H1 (cell line): ENCODE data around the gene CIBAR2. TPM values are rescaled to one million over a fixed set of nuclear protein-coding genes. Genes with fewer than 3 reads are reported as not detected.

Experiments
- CTCF ChIA-PET: fragments of 300-600 bp; sonication (Branson Sonifier 250); formaldehyde crosslinking; loops from one replicate; lab custom pipeline; 2021; ENCODE audit not compliant: partially characterized antibody; lab: Charles Lee
- POLR2A ChIA-PET: fragments of 300-600 bp; sonication (Branson Sonifier 250); formaldehyde crosslinking; loops from one replicate; lab custom pipeline; 2021; ENCODE audit warnings: inconsistent platforms; ENCODE audit not compliant: partially characterized antibody; lab: Charles Lee
- DNase-seq, 2 experiments: peaks; one replicate each; pipeline versions ENCODE4 v3.0.0 to v3.0.0-alpha.2; 2010 to 2022; ENCODE audit warnings: low spot score in 2 of 2, low read depth in 1 of 2, mixed read lengths in 1 of 2
- FAIRE-seq: peaks from 2 replicates; lab custom pipeline; 2011; peaks lifted over from hg19 to GRCh38; lab: Jason Lieb, UNC
- H2AFZ ChIP-seq: 2 replicates; pipeline ENCODE4 v1.8.1; 2012; ENCODE audit warnings: low read length, inconsistent platforms
- H2AK5ac ChIP-seq: 2 replicates; pipeline ENCODE4 v1.6.1; 2013; ENCODE audit warnings: low read depth, low read length
- H2BK120ac ChIP-seq: replicated peaks from 2 replicates; pipeline ENCODE3; 2013; ENCODE audit warnings: low read depth, low read length, inconsistent platforms
- H2BK12ac ChIP-seq: 2 replicates; pipeline ENCODE4 v1.6.1; 2013; ENCODE audit warnings: low read depth, low read length
- H2BK15ac ChIP-seq: 2 replicates; pipeline ENCODE4 v1.6.1; 2013; ENCODE audit warnings: low read length
- H2BK20ac ChIP-seq: 2 replicates; pipeline ENCODE4 v1.6.1; 2013; ENCODE audit warnings: low read length
- H2BK5ac ChIP-seq: 2 replicates; pipeline ENCODE4 v1.6.1; 2013; ENCODE audit warnings: low read depth, low read length
- H3K14ac ChIP-seq: 2 replicates; pipeline ENCODE4 v1.6.1; 2013; ENCODE audit warnings: inconsistent platforms; ENCODE audit not compliant: insufficient read length
- H3K18ac ChIP-seq: 2 replicates; pipeline ENCODE4 v1.6.1; 2013; ENCODE audit warnings: low read length; ENCODE audit errors: extremely low read depth
- H3K23ac ChIP-seq: 2 replicates; pipeline ENCODE4 v1.6.1; 2013; ENCODE audit warnings: inconsistent platforms; ENCODE audit not compliant: insufficient read length
- H3K23me2 ChIP-seq: 2 replicates; pipeline ENCODE4 v1.6.1; 2013; ENCODE audit warnings: low read depth, low read length
- H3K27ac ChIP-seq: 2 replicates; pipeline ENCODE4 v1.6.1; 2011; ENCODE audit warnings: low read depth, low read length, inconsistent platforms
- H3K27me3 ChIP-seq, 4 experiments: replicated peaks in 1 of 4; 1 replicate in 1 of 4; 2 replicates in 3 of 4; pipeline versions ENCODE4 v1.6.1 to v1.8.1; 2011 to 2013; ENCODE audit warnings: low read length in 3 of 4, mild to moderate bottlenecking in 3 of 4, inconsistent platforms in 2 of 4, mixed read lengths in 2 of 4, moderate library complexity in 1 of 4; ENCODE audit not compliant: control insufficient read depth in 3 of 4, insufficient read depth in 3 of 4; ENCODE audit errors: extremely low read depth in 1 of 4
- H3K36me3 ChIP-seq, 4 experiments: 2 replicates each; pipeline versions ENCODE4 v1.6.1 to v1.8.1; 2011 to 2013; ENCODE audit warnings: mild to moderate bottlenecking in 4 of 4, low read length in 3 of 4, moderate library complexity in 2 of 4, control low read depth in 1 of 4, inconsistent platforms in 1 of 4; ENCODE audit not compliant: insufficient read depth in 4 of 4, control insufficient read depth in 2 of 4
- H3K4ac ChIP-seq: replicated peaks from 2 replicates; pipeline ENCODE3; 2013; ENCODE audit warnings: low read length, low read depth, mixed read lengths, inconsistent platforms; ENCODE audit not compliant: insufficient read length
- H3K4me1 ChIP-seq, 4 experiments: replicated peaks in 1 of 4; 1 replicate in 1 of 4; 2 replicates in 3 of 4; pipeline versions ENCODE4 v1.6.1 to v1.8.1; 2011 to 2013; ENCODE audit warnings: low read length in 3 of 4, inconsistent platforms in 2 of 4, mixed read lengths in 1 of 4; ENCODE audit not compliant: insufficient read depth in 4 of 4, control insufficient read depth in 3 of 4
- H3K4me2 ChIP-seq, 2 experiments: 2 replicates each; pipeline versions ENCODE4 v1.6.1 to v1.8.1; 2011 to 2013; ENCODE audit warnings: low read depth in 2 of 2, low read length in 2 of 2, control low read depth in 1 of 2, inconsistent platforms in 1 of 2, mild to moderate bottlenecking in 1 of 2; ENCODE audit not compliant: insufficient read depth in 1 of 2
- H3K4me3 ChIP-seq, 4 experiments: fragments of 200-600, 300-600 bp in 1 of 4; sonication (generic), shearing (Covaris generic), sonication (Bioruptor Twin) in 1 of 4; 2 replicates each; pipeline versions ENCODE4 v1.5.1 to v1.8.1; 2011 to 2016; ENCODE audit warnings: low read length in 4 of 4, low read depth in 3 of 4, control low read depth in 2 of 4, inconsistent platforms in 2 of 4, mild to moderate bottlenecking in 2 of 4, mixed read lengths in 1 of 4, moderate library complexity in 1 of 4; ENCODE audit not compliant: insufficient read depth in 2 of 4; ENCODE audit errors: extremely low read depth in 1 of 4
- H3K56ac ChIP-seq: replicated peaks from 2 replicates; pipeline ENCODE3; 2013; ENCODE audit warnings: low read depth, mild to moderate bottlenecking, mixed read lengths, low read length, inconsistent platforms; ENCODE audit not compliant: insufficient read length
- H3K79me1 ChIP-seq: 2 replicates; pipeline ENCODE4 v1.6.1; 2013; ENCODE audit warnings: low read depth, low read length, control low read depth
- H3K79me2 ChIP-seq, 2 experiments: 2 replicates each; pipeline versions ENCODE4 v1.6.1 to v1.8.1; 2012 to 2013; ENCODE audit warnings: low read length in 2 of 2, mild to moderate bottlenecking in 2 of 2, inconsistent platforms in 1 of 2; ENCODE audit not compliant: insufficient read depth in 2 of 2, control insufficient read depth in 1 of 2
- H3K9ac ChIP-seq, 4 experiments: replicated peaks in 1 of 4; 1 replicate in 1 of 4; 2 replicates in 3 of 4; pipeline versions ENCODE4 v1.6.1 to v1.8.1; 2011 to 2013; ENCODE audit warnings: low read depth in 3 of 4, low read length in 3 of 4, control low read depth in 2 of 4, mild to moderate bottlenecking in 2 of 4, moderate library complexity in 2 of 4, inconsistent platforms in 1 of 4; ENCODE audit errors: extremely low read depth in 1 of 4
- H3K9me3 ChIP-seq, 2 experiments: 2 replicates each; pipeline versions ENCODE4 v1.6.1 to v1.8.1; 2012 to 2013; ENCODE audit warnings: mild to moderate bottlenecking in 2 of 2, moderate library complexity in 2 of 2, control low read depth in 1 of 2, inconsistent platforms in 1 of 2, low read depth in 1 of 2, low read length in 1 of 2, mixed read lengths in 1 of 2; ENCODE audit not compliant: insufficient read depth in 2 of 2
- H4K20me1 ChIP-seq, 2 experiments: replicated peaks in 1 of 2; 2 replicates each; pipeline versions ENCODE3 to v1.8.1; 2011 to 2013; ENCODE audit warnings: inconsistent platforms in 2 of 2, low read length in 2 of 2, mild to moderate bottlenecking in 1 of 2; ENCODE audit not compliant: insufficient read depth in 2 of 2, control insufficient read depth in 1 of 2
- H4K5ac ChIP-seq: 2 replicates; pipeline ENCODE4 v1.6.1; 2013; ENCODE audit warnings: low read length, low read depth, mixed read lengths, inconsistent platforms; ENCODE audit not compliant: insufficient read length
- H4K8ac ChIP-seq: 2 replicates; pipeline ENCODE4 v1.8.0; 2013; ENCODE audit warnings: mild to moderate bottlenecking, moderate library complexity, low read length, inconsistent platforms; ENCODE audit not compliant: insufficient read depth; ENCODE audit errors: extremely low read depth
- H4K91ac ChIP-seq: replicated peaks from 2 replicates; pipeline ENCODE3; 2013; ENCODE audit warnings: low read length, mixed read lengths, inconsistent platforms; ENCODE audit not compliant: insufficient read length
- ASH2L ChIP-seq: fragments of 200-600, 300-600 bp; sonication (generic); IDR thresholded peaks from one replicate; pipeline ENCODE4 v1.7.1; 2017; ENCODE audit warnings: low read length
- BACH1 ChIP-seq: IDR thresholded peaks from 2 replicates; pipeline ENCODE4 v1.6.1; 2012; ENCODE audit warnings: low read length, improper control_type of control experiment
- CBX8 ChIP-seq: fragments of 300-800, 300-1000 bp; sonication (generic); IDR thresholded peaks from 2 replicates; pipeline ENCODE4 v1.7.1; 2016; ENCODE audit warnings: low read depth, low read length, borderline replicate concordance
- CEBPB ChIP-seq: IDR thresholded peaks from 2 replicates; pipeline ENCODE4 v1.6.1; 2012; ENCODE audit warnings: low read depth, low read length
- EZH2 ChIP-seq: fragments of 200-600 bp; sonication (generic); IDR thresholded peaks from 2 replicates; pipeline ENCODE4 v1.7.1; 2012; ENCODE audit warnings: low read depth, mild to moderate bottlenecking, moderate library complexity, low read length, inconsistent platforms; ENCODE audit not compliant: severe bottlenecking
- FOSL1 ChIP-seq: IDR thresholded peaks from 2 replicates; pipeline ENCODE4 v1.6.1; 2011; ENCODE audit warnings: mild to moderate bottlenecking, low read depth, low read length, moderate library complexity; ENCODE audit not compliant: insufficient read depth
- JUND ChIP-seq: IDR thresholded peaks from 2 replicates; pipeline ENCODE4 v1.6.1; 2011; ENCODE audit warnings: mild to moderate bottlenecking, improper control_type of control experiment, low read length
- MAFK ChIP-seq: IDR thresholded peaks from 2 replicates; pipeline ENCODE4 v1.6.1; 2012; ENCODE audit warnings: low read depth, mild to moderate bottlenecking, improper control_type of control experiment, low read length
- RFX5 ChIP-seq: IDR thresholded peaks from 2 replicates; pipeline ENCODE4 v1.6.1; 2011; ENCODE audit warnings: low read depth, low read length, improper control_type of control experiment, borderline replicate concordance
- RXRA ChIP-seq: IDR thresholded peaks from 2 replicates; pipeline ENCODE4 v1.6.1; 2011; ENCODE audit warnings: low read depth, mild to moderate bottlenecking, low read length, moderate library complexity; ENCODE audit not compliant: insufficient read depth
- SAP30 ChIP-seq: fragments of 300-600 bp; sonication (generic); IDR thresholded peaks from 2 replicates; pipeline ENCODE4 v1.7.1; 2012; ENCODE audit warnings: low read length, moderate library complexity, mild to moderate bottlenecking, inconsistent platforms; ENCODE audit not compliant: insufficient read depth, insufficient replicate concordance
- SP1 ChIP-seq: IDR thresholded peaks from 2 replicates; pipeline ENCODE4 v1.6.1; 2011; ENCODE audit warnings: low read depth, low read length
- TCF12 ChIP-seq: IDR thresholded peaks from 2 replicates; pipeline ENCODE4 v1.6.1; 2011; ENCODE audit warnings: low read depth, mild to moderate bottlenecking, low read length
- TEAD4 ChIP-seq: IDR thresholded peaks from 2 replicates; pipeline ENCODE4 v1.6.1; 2012; ENCODE audit warnings: low read depth, low read length, inconsistent platforms, mixed read lengths
- WGBS, 2 experiments: shearing (Covaris generic) in 1 of 2; methylation state at CpG; one replicate each; pipeline versions ENCODE4 v1.1.6 to v1.1.7; 2013 to 2015; ENCODE audit warnings: low lambda C conversion rate in 2 of 2, mixed read lengths in 2 of 2, inconsistent platforms in 1 of 2, low coverage in 1 of 2, missing lambda C conversion rate in 1 of 2; ENCODE audit not compliant: insufficient replicate concordance in 2 of 2, insufficient coverage in 1 of 2, insufficient read length in 1 of 2; ENCODE audit errors: extremely low coverage in 1 of 2, missing lambda C conversion rate in 1 of 2; 5-methylcytosine and 5-hydroxymethylcytosine counted together
- polyA plus RNA-seq, 7 experiments: library from polyadenylated mRNA; depleted of rRNA in 3 of 7; stranded (reverse) in 5 of 7; unstranded in 2 of 7; fragments of >200 nt in 5 of 7; fragments of 200-250 nt in 2 of 7; gene quantifications; 1 replicate in 5 of 7; 2 replicates in 1 of 7; 4 replicates in 1 of 7; pipeline versions ENCODE4 v1.2.1 to v1.2.3, GENCODE V29; 2011 to 2013; ENCODE audit warnings: missing spikeins in 2 of 7, mixed read lengths in 2 of 7
- total RNA-seq: library from RNA; stranded (reverse); fragmentation: NEBNext Ultra II Directional; extraction: Animal tissue kit (Norgen Biotek cat#: 25700); gene quantifications from 2 replicates; pipeline ENCODE4 v1.2.1, GENCODE V29; 2021
- TF ChIP-seq, protein P1 (sequence below): IDR thresholded peaks from 2 replicates; pipeline ENCODE4 v1.6.1; 2011; ENCODE audit warnings: low read depth, mild to moderate bottlenecking, low read length; ENCODE audit not compliant: insufficient read depth

The CIBAR2 gene
- total and polyA plus RNA-seq, 2 of the 8 experiments (the other 6 are each of a cell fraction or from before 2014, with no cell fraction given) = 0.18 TPM; not detected in 1

DNA sequence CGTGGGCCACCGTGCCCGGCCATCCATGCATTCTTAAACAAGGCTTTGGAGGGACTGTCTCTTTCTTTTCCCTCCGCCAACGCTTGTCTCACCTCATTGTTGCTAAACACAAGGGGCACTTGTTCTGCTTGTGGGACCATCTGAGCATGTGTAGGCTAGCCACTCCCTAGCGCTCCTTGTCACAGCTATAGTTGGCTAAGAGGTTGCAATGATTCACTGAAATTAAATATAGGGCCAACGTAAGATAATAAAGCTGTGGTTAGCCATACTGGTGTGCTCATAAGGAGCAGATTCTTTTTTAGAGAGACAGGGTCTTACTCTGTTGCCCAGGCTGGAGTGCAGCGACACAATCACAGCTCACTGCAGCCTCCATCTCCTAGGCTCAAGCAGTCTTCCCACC lies 43.5 kb downstream of the CIBAR2 start:
- Histone ChIP-seq H3K4me2 (no peak overlapping the region), H3K4ac (no peak overlapping the region), H2AFZ (no peak overlapping the region), H4K91ac (no peak overlapping the region), H3K4me3 (no peak overlapping the region), H2AK5ac (no peak overlapping the region), H3K14ac (no peak overlapping the region), H3K56ac (no peak overlapping the region), H3K18ac (no peak overlapping the region), H4K20me1 (peaks cover 0 to 2% of the 10 kb centered on the region in 2 experiments), H2BK12ac (no peak overlapping the region), H3K9ac (no peak overlapping the region), H3K4me1 (no peaks in the 10 kb centered on the region; a peak in 1 of 7 replicates), H4K8ac (no peak overlapping the region), H3K79me1 (no peaks in the 10 kb centered on the region), H2BK5ac (no peak overlapping the region), H2BK120ac (no peak overlapping the region), H2BK15ac (no peak overlapping the region), H3K27ac (no peak overlapping the region), H3K23ac (no peak overlapping the region), H3K36me3 (no peaks in the 10 kb centered on the region; a peak in 1 of 8 replicates), H3K27me3 (no peaks in the 10 kb centered on the region; a peak in 2 of 7 replicates), H3K23me2 (no peaks in the 10 kb centered on the region), H3K9me3 (no peaks in the 10 kb centered on the region), H3K79me2 (no peaks in the 10 kb centered on the region), H2BK20ac (no peak overlapping the region), H4K5ac (no peak overlapping the region)
- FAIRE-seq (no peak), DNase-seq (no peak)
- WGBS, 2 experiments = 89% methylated on average over 8 of the region's 8 CpGs; no CpG with 5 or more reads in 1 of the 2 experiments
- CTCF ChIA-PET = interaction anchor here (0.7 to 6.3 kb wide), 6 partner anchors 10 to 125 kb away, joined by 3 to 59 read pairs (median 3); no protein-coding TSS in a partner anchor
- POLR2A ChIA-PET = no interaction called here
- TF ChIP-seq ASH2L (no peak), CEBPB (no peak), RXRA (no peak), CBX8 (no peak), SAP30 (no peak), RFX5 (no peak), TCF12 (no peak), MAFK (no peak), BACH1 (no peak), TEAD4 (no peak), SP1 (no peak), EZH2 (no peak), FOSL1 (no peak), JUND (no peak)
- TF ChIP-seq, protein P1, sequence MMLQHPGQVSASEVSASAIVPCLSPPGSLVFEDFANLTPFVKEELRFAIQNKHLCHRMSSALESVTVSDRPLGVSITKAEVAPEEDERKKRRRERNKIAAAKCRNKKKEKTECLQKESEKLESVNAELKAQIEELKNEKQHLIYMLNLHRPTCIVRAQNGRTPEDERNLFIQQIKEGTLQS = no peak
